Mesothelial cell of epicardium (in vitro differentiated cells): Measurements from ENCODE around the gene PGLYRP3. TPM values are rescaled to one million over a fixed set of nuclear protein-coding genes. Genes with fewer than 3 reads are reported as not detected.
A peak's percentile ranks its signal among the peaks of the same experiment; 100 is the strongest.

Experiments used
- DNase-seq, 2 experiments: peaks; one replicate each; pipeline ENCODE4 v3.0.0; 2021; ENCODE audit warnings: low spot score in 2 of 2; ENCODE audit not compliant: unreplicated experiment in 2 of 2
- H3K27ac Mint-ChIP-seq: 2 replicates; pipeline ENCODE4 v1.8.0; 2021; ENCODE audit warnings: mixed read lengths
- H3K27me3 Mint-ChIP-seq: 2 replicates; pipeline ENCODE4 v1.8.0; 2021; ENCODE audit warnings: low read depth, mixed read lengths
- H3K36me3 Mint-ChIP-seq: 2 replicates; pipeline ENCODE4 v1.8.0; 2021; ENCODE audit warnings: mixed read lengths
- H3K4me1 Mint-ChIP-seq: 2 replicates; pipeline ENCODE4 v1.8.0; 2021; ENCODE audit warnings: mixed read lengths
- H3K4me3 Mint-ChIP-seq: 2 replicates; pipeline ENCODE4 v1.8.0; 2021; ENCODE audit warnings: mild to moderate bottlenecking, moderate library complexity, mixed read lengths
- H3K9me3 Mint-ChIP-seq: 2 replicates; pipeline ENCODE4 v1.8.0; 2021; ENCODE audit warnings: mixed read lengths
- CTCF ChIP-seq: fragments of 200-600 bp; sonication (generic); IDR thresholded peaks from one replicate; pipeline ENCODE4 v1.5.0; 2021; ENCODE audit warnings: antibody characterized with exemption; ENCODE audit not compliant: unreplicated experiment
- total RNA-seq: library from RNA; stranded (reverse); gene quantifications from 3 replicates; pipeline ENCODE4 v1.2.1, GENCODE V29; 2021

The PGLYRP3 gene
- total RNA-seq, result not detected in 3 replicates

DNA sequence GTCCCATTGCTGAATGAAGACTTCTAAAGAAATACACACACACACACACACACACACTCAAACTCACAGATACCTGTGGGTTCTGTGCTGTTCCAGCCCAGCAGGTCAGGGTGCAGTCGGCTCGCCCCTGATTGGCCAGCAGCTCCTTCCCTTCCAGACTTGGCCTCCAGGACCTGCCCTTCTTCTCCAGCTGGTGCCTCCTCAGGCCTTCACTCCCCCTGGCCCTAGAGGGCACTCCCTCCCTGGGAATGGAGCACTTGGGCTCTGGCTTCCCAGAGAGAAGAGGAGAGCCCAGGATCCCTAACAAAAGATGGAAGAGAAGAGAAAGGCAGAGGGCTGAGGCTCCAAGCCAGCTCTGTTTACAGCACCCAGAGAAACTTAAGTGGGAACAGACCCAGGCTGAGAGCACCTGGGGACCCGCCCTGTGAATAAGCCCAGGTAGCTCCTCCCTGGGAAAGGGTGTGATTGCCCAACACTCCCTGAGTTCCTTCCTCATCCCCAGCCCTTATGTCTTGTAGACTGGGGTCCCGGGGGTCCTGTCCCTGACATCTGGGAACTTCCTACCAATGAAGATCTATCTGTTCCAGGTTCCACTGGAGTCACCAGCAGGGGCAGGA lies at the start of gene PGLYRP3:
TSS of gene PGLYRP3 (minus strand) at position 383 of the 617 bp plus-strand sequence. CDS start 2,287 bp downstream, outside the sequence.
- H3K4me3 Mint-ChIP-seq, result no peak within 1 kb of the TSS
- H3K9me3 Mint-ChIP-seq, result peaks cover 7% of the 10 kb centered on the region
- no peaks in the 10 kb centered on the region for H3K36me3 Mint-ChIP-seq
- peaks cover 16% of the 10 kb centered on the region for H3K27me3 Mint-ChIP-seq
- no peak within 1 kb of the TSS for H3K27ac Mint-ChIP-seq
- DNase-seq, result no peak
- TF ChIP-seq CTCF, result no peak
- no peaks in the 10 kb centered on the region for H3K4me1 Mint-ChIP-seq

DNA sequence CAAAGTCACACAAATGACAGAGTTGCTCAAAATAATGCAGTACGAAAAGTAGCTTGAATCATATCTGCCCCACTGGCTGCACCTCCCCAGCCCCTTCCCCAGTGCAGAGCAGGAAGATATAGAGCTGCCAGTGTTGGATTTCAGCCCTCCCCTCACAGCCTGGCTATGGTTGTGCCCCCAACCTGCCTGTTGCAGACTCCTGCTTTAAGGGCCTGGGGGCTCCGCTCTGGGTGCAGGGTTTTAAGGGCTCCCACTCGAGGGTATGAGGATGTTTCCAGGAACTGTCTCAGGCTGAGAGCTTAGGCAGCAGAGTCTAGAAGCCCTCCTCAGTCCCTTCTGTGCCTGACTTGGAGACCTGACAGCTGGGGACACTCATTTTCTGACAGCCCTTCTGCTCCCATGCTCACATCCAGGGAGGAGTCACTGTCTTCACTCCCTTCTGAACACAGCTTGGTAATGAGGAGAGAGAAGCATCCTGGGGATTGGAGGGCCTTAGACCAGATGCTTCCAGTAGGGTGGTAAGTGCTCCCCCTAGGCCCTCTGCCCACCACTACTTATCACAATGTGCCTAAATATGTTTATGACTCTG lies 49.5 kb upstream of the PGLYRP3 start:
- H3K4me3 Mint-ChIP-seq, result no peak overlapping the region
- no peak for TF ChIP-seq CTCF
- H3K27ac Mint-ChIP-seq, result peak overlapping the region; percentile 14
- no peaks in the 10 kb centered on the region for H3K27me3 Mint-ChIP-seq
- no peaks in the 10 kb centered on the region for H3K9me3 Mint-ChIP-seq
- DNase-seq, result peak in 1 of 2 experiments; percentile 14
- peaks cover 19% of the 10 kb centered on the region for H3K4me1 Mint-ChIP-seq
- no peaks in the 10 kb centered on the region for H3K36me3 Mint-ChIP-seq

GRCh38 chr1:153361480-153362109 lies 48.8 kb upstream of the PGLYRP3 start:
- no peaks in the 10 kb centered on the region for H3K9me3 Mint-ChIP-seq
- H3K4me3 Mint-ChIP-seq, result no peak overlapping the region
- H3K36me3 Mint-ChIP-seq, result no peaks in the 10 kb centered on the region
- DNase-seq, result no peak
- H3K4me1 Mint-ChIP-seq, result peaks cover 19% of the 10 kb centered on the region
- TF ChIP-seq CTCF, result no peak
- no peaks in the 10 kb centered on the region for H3K27me3 Mint-ChIP-seq
- H3K27ac Mint-ChIP-seq, result no peak overlapping the region

DNA sequence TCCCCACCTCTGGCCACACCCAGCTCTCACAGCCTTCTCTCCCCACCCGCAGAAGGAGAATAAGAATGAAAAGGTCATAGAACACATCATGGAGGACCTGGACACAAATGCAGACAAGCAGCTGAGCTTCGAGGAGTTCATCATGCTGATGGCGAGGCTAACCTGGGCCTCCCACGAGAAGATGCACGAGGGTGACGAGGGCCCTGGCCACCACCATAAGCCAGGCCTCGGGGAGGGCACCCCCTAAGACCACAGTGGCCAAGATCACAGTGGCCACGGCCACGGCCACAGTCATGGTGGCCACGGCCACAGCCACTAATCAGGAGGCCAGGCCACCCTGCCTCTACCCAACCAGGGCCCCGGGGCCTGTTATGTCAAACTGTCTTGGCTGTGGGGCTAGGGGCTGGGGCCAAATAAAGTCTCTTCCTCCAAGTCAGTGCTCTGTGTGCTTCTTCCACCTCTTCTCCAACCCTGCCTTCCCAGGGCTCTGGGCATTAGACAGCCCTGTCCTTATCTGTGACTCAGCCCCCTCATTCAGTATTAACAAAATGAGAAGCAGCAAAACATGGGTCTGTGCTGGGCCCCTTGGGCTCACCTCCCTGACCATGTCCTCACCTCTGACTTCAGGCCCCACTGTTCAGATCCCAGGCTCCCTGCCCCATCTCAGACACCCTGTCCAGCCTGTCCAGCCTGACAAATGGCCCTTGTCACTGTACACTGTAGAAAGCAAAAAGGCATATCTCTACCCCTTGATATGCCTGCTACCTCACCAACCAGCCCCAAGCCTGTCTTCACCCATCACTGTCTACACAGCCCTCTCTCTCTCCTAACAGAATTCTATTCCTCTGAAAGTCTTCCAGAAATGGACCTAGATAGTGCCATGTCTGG lies 48.1 kb upstream of the PGLYRP3 start:
- no peak for DNase-seq
- Mint-ChIP-seq H3K27me3 (no peaks in the 10 kb centered on the region), H3K4me1 (peaks cover 17% of the 10 kb centered on the region), H3K36me3 (no peaks in the 10 kb centered on the region), H3K4me3 (no peak overlapping the region), H3K9me3 (no peaks in the 10 kb centered on the region), H3K27ac (no peak overlapping the region)
- no peak for TF ChIP-seq CTCF

DNA sequence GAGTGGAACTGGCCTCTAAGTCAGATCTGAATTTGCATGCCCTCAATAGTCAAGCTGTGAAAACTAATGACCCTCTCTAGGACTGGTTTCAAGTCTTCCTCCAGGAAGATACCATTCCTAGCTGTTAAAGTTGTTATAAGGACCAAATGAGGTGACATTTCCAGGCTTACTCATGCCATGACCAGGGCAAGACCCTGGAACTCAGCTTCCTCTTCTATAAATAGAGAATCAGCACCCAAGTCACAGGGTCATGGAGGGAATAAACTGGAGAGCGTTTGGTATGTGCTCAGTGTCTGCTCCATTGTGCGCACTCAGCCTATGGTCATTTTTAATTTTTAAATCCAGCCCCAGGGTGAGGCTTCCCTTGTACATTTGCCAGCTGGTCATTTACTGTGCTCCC lies 47.4 kb upstream of the PGLYRP3 start:
- H3K27me3 Mint-ChIP-seq, result no peaks in the 10 kb centered on the region
- H3K4me1 Mint-ChIP-seq, result peaks cover 10% of the 10 kb centered on the region
- H3K9me3 Mint-ChIP-seq, result no peaks in the 10 kb centered on the region
- TF ChIP-seq CTCF, result no peak
- H3K4me3 Mint-ChIP-seq, result no peak overlapping the region
- H3K36me3 Mint-ChIP-seq, result no peaks in the 10 kb centered on the region
- DNase-seq, result no peak
- H3K27ac Mint-ChIP-seq, result no peak overlapping the region
